KBM-7 (cell line): ENCODE data around the gene NPC1.

Experiments
- DNase-seq: peaks from one replicate; pipeline ENCODE4 v3.0.0-alpha.2; 2015
- in situ Hi-C: fragments of 300-500 bp; cut with MboI; formaldehyde crosslinking; loops from 2 replicates; pipeline ENCODE4 v1.14.3; 2020; ENCODE audit warnings: low sequenced_read_pairs, low pct_unique_long_range_greater_than_20kb, mixed read lengths

NPC1 gene

DNA sequence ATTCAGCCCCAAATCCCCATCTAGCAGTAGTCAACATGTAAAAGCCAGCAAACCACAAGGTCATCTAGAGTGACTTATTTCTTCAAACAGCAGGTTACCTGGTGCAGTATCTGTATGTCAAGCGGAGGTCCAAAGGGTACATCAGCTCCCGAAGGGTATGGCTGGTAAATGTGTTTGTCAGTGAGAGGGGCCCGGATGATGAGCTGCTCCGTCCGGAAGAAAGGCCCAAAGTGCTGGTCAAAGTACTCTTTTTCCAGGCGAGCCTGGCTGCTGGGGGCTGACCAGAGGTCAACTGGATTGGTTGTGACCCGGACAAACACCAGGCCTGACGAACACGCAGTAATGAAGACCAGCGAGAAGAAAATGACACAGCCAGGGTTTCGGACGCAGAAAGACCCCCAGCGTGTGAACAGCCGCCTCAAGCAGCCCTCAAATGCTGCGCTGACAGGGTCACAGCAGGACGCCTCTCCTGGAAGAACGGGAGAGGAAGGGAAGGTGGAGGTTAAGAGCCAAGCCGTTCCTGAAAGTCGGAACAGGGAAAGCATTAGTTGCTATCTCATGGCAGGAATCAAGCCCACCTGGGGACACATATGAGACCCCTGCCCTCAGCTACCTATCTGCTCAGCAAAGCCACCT lies 30.0 kb downstream of the NPC1 start:
- DNase-seq: no peak
- in situ Hi-C loops: no loop called here

DNA sequence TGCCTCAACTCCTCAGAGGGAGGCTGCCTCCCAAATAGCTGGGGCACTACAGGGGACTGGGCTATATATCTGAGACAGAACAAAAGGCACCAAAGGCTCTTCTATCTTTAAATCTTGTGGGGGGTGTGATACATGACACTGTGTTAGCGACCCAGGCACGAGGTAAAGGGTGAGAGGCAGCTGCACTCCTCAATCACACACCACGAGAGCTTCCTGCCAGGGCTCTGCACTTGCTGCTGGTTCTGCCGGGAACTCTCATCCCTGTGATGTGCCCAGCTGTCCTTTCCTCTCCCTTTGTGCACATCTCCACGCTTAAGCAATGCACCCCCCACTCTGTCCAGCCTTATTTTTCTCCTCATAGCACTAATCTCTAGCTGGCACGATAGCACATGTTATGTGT lies 32.4 kb downstream of the NPC1 start:
- in situ Hi-C loops: no loop called here
- DNase-seq: no peak

DNA sequence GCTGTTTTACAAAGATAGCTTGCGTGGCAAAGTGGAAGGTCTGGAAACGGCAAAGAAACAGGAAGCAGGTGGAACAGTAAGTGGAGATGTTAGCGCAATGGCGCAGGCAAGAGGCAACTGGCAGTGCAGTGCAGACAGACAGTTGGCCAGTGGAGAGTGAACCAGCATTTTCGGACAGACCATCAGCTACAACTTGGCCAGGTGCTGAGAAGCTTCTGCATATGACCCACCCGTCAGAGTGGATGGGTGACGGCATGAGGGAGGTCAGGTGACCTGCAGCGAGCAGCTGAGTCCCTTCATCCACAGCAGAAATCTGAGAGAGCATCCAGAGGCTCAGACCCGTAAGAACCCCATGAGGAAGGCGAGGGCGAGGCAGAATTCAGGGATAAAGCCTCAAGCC lies 33.8 kb downstream of the NPC1 start:
- DNase-seq: no peak
- in situ Hi-C loops: no loop called here

DNA sequence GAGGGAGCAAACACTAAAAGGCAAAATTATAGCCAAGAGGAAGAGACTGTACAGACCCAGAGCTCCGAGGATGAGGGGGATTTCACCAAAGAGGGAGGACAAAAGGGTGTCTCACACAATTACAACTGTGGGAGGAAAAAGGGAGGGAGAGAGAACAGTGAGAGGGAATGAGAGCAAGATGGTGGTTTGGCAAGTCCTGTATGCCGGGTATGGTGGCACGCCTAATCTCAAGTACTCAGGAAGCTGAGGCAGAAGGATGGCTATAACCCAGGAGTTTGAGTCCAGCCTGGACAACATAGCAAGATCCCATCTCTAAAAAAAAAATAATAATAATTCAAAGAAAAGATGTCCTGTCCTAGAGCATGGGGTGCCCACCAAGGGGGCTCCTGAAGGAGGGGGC lies 34.3 kb downstream of the NPC1 start:
- in situ Hi-C loops: no loop called here
- no peak for DNase-seq

DNA sequence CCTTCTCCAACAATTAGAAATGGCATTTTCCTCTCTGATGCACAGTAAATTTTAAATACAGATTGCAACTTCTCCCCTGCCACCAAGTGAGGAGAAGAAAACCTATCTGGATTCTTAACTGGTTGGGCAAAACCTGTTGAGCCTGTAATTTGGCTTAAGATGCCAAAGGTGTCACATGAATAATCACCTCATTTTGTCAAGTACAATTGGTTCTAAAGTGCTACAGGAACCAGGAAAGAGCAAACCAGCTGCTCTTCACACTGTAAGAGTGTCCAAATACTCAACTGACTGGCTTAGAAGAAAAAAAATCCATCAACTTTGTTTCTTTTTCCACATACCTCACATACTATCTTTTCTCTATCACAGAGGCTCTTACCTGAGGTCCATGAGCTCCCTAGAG lies 35.4 kb downstream of the NPC1 start:
- in situ Hi-C loops: no loop called here
- no peak for DNase-seq

DNA sequence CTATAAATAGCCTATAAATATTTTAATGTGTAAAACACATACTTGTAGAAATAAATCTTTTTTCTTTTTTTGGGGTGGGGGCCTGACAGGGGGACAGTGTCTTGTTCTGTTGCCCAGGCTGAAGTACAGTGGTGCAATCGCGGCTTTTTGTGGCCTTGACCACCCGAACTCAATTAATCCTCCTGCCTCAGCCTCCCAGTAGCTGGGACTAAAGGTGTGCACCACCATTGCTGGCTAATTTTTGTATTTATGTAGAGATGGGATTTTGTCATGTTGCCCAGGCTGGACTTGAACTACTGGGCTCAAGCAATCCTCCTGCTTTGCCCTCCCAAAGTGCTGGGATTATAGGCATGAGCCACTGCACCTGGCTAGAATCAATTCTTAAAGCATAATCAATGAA lies 37.6 kb downstream of the NPC1 start:
- in situ Hi-C loops: no loop called here
- no peak for DNase-seq

DNA sequence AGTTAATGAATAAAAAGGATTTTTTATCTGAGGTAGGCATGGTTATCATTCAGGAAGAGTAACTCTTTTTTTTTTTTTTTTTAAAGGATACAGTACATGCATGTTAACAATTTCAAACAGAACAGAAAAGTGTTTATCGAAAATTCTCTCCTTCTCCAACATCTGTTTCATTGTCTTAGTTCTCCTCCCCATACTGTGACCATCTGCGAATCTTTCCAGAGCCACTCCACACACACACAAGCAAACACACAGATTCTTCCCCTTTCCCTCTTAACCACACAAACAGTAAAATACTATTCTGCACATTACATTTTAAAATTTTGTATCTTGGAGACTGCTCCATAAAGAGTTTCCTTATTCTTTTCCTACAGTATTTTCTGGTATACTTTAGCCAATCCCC lies 38.0 kb downstream of the NPC1 start:
- in situ Hi-C loops: no loop called here
- no peak for DNase-seq

DNA sequence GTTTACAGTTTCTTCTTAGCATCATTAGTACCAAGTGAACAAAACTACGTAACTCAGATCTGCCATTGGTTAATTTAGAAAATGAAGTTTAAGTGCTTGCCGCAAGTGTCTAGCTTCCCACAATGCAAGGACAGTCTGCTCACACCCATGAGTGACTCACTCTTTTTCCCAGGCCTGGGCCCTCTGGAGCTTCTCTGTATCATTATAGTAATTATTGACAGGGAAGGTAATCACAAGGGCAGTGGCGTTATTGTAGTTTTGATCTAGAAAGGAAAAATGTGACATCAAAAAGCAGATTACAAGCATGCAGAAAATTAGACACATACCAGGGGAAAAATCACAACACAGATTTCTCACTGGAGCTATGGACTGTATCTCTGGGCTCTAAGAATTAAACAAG lies 38.5 kb downstream of the NPC1 start:
- in situ Hi-C loops: no loop called here
- no peak for DNase-seq

DNA sequence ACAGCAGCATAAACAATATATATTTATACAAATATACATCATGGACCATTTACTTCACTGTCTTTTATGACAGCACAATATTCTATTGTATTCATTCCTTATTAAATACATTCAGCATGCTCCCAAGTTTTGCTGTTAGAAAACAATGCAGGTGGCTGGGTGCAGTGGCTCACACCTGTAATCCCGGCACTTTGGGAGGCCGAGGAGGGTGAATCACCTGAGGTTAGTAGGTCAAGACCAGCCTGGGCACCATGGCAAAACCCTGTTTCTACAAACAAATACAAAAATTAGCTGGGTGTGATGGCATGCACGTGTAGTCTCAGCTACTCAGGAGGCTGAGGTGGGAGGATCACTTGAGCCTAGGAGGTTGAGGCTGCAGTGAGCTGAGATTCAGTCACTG lies 39.0 kb downstream of the NPC1 start:
- in situ Hi-C loops: no loop called here
- DNase-seq: no peak

DNA sequence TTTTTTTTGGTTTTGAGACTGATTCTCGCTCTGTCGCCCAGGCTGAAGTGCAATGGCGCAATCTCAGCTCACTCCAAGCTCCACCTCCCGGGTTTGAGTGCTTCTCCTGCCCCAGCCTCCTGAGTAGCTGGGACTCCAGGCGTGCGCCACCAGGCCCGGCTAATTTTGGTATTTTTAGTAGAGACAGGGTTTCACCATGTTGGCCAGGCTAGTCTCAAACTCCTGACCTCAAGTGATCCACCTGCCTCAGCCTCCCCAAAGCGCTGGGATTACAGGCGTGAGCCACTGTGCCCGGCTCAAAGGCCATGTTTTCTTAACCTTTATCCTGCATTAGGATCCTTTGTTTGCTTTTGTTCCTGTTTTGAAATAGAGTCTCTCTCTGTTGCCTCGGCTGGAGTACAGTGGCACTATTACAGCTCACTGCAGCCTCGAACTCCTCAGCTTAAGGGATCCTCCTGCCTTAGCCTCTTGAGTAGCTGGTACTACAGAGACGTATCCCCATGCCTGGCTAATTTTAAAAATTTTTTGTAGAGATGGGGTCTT lies 41.0 kb downstream of the NPC1 start:
- in situ Hi-C loops: no loop called here
- no peak for DNase-seq

DNA sequence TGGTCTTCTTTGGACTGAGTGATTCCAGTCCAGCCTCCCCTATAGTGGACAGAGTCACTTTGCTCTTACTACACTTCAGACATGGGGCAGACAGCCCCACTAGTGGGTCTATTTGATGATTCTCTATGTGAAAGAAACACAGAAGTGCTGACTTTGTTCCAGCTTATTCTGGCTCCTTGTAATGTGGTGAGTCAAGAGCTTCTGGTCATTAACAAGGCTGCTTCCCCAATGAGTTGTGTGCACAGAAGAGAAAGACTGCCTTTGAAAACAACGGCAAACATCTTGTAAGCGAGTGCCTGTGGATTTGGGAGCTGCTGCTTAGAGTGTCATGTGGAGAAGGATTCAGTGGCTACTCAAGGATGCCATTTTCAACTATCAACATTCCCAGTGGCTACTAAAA lies 43.8 kb downstream of the NPC1 start:
- in situ Hi-C loops: no loop called here
- no peak for DNase-seq

DNA sequence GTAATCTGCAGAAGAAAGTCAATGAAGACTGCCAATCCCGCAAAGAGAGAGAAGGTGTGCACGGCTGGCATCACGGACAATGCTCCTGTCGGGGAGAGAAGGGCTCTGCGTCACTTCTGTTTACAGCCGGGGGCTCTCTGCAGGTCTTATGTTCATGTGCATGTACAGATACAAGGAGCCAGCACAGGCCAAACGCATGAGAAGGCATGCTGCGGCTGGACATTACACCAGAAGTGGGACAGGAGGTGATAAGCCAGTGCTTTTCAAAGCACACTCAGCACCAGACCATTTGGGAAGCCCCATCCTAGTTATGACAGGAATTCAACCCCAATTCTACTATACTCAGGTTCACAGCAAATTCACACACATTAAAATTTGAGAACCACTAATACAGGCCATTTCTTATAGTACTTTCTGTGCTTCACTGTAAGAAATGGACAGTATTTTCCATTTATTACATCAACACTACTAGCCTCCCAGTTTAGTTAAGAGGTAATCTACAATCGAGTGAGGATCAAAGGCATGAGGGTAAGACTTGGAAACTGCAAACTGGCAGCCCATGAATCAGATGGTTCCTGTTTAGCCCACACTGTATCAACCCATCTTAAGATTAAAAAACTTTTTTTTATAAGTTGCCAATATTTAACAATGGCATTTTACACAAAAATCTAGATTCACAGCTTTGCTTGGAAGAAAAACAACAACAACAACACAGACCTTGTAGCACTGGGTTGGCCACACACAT lies 44.8 kb downstream of the NPC1 start:
- in situ Hi-C loops: no loop called here
- DNase-seq: no peak

DNA sequence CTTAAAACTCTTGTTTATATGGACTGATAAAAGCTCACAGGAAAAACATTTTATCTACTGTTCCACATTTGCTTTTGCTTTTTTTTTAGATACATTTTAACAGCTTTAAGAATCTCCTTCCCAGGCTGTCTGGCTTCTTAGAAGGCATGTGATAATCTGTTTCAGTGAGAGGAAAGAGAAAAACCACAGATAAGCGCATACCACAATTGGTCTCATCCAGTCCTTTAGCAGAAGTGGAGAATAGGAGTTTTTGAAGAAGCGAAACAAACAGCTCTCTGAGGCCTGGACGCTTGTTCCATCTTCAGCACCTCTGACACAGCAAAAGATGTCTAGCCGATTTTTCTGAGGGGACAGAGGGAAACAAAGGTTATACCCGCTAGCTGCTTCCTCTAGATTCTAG lies 45.4 kb downstream of the NPC1 start:
- peak; percentile 87 for DNase-seq
- in situ Hi-C loops: no loop called here

DNA sequence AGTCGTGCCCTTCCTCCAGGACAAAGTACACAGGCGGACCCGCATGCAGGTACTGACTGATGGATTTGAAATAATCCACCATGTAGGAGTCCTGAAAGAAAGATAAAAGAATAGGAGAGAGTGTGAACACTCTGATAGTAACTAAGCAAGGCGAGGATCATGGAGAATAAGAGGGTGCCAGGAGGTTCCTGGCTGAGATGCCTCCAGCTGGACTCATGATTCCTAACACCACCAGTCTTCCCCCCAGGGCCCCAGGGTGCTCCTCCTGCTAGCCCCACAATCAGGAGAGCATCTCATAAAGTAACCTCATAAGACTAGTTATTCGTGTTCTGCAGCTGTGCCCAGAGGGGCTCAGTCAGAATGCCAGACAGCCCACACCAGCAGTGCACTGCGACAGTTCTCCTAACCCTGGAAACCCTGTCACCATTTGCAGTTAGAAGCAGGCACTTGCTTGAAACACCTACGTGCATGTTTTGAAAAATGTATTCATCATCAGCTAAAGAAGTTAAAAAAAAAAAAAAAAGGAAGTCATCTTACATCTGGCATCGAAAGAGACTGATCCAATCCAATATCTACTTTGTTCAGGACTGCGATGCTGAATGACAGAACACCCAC lies 46.3 kb downstream of the NPC1 start:
- in situ Hi-C loops: no loop called here
- no peak for DNase-seq

DNA sequence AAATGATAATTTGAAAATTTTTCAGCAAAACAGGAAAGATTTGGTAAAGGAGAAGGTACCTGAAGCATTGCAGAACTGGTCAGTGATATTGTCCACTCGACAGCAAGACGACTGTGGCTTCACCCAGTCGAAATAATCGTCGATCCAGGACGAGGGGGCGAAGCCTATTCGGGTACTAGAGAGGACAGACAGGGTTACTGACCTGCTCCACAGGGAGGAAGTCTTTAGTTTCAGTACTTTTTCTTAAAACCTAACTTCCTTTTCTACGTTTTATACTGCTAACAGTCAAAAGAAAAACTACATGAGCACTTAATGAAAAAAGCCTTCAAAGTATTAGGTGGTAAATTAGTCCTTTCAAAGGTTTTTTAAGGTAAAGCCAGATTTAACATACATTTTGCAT lies 47.0 kb downstream of the NPC1 start:
- in situ Hi-C loops: no loop called here
- DNase-seq: no peak

DNA sequence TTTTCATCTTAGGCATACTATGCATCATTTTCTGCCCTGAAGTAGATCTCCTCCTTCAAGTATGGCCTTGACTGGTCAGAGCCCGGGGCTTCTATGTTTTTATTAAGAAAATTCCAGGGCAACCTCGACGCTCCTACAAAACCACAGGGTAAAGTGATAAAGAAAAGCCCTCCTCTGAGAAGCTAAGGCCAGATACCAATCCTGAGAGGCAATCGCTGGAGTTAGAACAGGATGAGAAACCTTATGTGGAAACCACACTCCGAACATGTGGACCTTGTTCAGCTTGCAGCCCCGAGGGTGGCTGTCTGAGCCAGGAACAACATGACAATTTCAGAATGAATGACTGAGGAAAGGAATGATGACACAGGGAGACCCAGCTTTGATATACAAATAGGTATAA lies 47.4 kb downstream of the NPC1 start:
- in situ Hi-C loops: no loop called here
- DNase-seq: no peak

DNA sequence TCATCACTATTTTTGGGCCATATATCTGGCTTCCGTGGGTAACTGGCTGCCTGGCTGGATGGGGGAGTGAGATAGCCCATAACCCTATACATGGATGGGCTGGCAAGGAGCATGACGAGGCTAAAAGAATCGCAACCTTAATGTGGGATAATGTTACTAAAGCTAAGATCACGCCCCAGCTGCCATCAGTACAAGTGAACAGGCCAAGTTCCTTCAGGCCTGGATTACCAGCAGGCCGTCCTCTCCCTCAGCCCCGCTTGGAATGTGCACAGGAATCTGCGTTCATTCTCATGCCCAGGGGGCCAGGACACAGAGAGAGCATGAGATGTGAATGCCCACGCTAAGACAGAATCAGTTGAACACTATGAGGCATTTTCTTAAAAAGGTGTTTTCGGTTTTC lies 48.3 kb downstream of the NPC1 start:
- DNase-seq: no peak
- in situ Hi-C loops: no loop called here

DNA sequence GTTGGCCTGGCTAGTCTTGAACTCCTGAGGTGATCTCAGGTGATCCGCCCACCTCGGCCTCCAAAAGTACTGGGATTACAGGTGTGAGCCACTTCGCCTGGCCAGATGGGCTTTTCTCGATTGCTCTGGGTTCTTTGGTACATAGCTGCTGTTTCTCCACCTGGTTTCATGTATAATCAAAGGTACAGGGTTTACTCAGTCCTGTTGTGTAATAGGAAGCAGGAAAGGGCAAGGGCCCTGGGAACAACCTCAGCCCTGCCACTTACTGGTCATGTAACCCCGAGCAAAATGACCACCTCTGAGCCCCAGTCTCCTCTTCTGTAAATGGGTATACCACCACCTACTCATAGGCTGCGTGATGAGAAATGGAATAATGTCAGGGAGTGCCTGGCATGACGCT lies 49.0 kb downstream of the NPC1 start:
- in situ Hi-C loops: no loop called here
- no peak for DNase-seq

DNA sequence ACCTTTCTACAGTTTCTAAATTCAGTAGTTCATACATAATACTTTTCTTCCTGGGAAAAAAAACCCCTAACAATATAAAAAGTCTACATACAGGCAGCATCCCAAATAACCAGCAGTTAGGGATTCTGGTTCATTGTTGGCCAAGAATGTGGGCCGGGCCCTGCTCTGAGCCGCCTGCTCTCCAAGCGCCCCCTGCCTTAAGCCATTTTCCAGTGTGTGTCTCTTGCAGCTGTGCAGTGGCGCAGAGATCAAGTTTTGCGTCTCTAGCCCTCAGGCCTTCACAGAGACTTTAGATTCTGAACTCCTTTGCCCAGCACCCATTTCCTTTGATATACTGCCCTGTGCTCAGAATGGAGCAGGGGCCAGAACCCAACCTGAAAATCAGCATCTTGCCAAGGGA lies 50.1 kb downstream of the NPC1 start:
- no peak for DNase-seq
- in situ Hi-C loops: no loop called here

DNA sequence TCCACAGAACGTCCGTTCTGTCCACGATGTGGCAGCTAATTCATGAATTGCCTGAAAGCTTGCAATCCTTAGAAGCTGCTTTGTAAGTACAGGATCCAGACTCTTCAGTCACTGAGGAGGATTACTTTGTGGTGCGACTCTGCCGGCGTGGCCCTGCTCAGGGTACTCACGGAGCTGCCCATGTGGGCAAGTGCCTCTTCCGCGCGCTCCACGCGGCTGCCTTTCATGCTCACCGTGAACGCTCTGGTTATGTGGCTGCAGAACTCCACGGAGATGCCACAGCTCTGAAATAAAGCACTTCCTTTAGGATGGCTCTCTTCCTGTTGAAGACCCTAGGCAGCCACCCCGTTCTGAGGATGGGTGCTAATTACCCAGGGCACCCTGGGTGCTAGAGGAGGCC lies 52.0 kb downstream of the NPC1 start:
- DNase-seq: no peak
- in situ Hi-C loops: no loop called here

DNA sequence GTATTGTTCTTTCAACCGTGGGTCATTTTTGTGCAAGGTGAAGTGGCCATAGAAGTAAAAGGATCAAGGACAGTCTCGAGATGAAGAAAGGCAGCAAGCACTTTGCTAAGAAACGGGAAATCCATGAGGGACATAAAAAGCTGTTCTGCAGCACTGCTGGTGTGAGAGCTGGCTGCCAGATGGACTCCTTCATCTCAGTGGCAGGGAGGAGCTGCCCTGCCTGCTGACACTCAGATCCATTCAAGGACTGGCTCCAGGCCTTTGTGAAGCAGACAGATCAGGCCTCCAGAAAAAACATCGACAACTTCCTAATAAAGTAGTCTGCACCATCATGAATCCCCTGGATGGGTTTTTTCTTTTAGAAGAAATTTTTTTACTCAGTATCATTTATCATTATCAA lies 53.5 kb downstream of the NPC1 start:
- in situ Hi-C loops: no loop called here
- DNase-seq: no peak
